GM13976 (cell line): ENCODE data around the gene PLPPR3.

Experiments used
- DNase-seq: peaks from one replicate; pipeline ENCODE4 v3.0.0; 2012; ENCODE audit warnings: low spot score
- in situ Hi-C: fragments of 300-500 bp; cut with MboI; formaldehyde crosslinking; loops from one replicate; pipeline ENCODE4 v1.12.0; 2022; ENCODE audit warnings: low sequenced_read_pairs, mixed read lengths, inconsistent platforms; ENCODE audit not compliant: unreplicated experiment
- TF ChIP-seq, protein P1 (sequence below): IDR thresholded peaks from 2 replicates; pipeline ENCODE4 v1.5.1; 2012; ENCODE audit warnings: borderline replicate concordance, mild to moderate bottlenecking; ENCODE audit not compliant: insufficient read depth; ENCODE audit errors: extremely low read depth, missing control alignments, control extremely low read depth

Gene PLPPR3

DNA sequence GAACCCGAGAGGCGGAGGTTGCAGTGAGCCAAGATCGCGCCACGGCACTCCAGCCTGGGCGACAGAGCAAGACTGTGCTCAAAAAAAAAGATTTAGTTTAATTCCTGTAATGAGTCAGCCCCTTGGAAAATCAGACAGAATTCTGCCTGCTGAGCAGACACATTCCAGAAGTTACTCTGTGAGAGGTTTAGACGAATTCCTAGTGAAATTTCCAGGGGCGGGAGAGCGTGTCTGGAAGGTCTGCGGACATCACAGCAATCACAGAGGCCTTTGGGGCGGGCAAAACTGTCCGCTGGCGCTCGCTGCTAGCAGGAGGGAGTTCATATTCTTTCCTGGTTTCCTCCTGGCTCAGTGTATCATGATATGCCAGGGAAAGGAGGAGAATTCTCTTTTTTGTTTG is 53.3 kb downstream of the PLPPR3 start:
- DNase-seq, result no peak
- TF ChIP-seq, protein P1, sequence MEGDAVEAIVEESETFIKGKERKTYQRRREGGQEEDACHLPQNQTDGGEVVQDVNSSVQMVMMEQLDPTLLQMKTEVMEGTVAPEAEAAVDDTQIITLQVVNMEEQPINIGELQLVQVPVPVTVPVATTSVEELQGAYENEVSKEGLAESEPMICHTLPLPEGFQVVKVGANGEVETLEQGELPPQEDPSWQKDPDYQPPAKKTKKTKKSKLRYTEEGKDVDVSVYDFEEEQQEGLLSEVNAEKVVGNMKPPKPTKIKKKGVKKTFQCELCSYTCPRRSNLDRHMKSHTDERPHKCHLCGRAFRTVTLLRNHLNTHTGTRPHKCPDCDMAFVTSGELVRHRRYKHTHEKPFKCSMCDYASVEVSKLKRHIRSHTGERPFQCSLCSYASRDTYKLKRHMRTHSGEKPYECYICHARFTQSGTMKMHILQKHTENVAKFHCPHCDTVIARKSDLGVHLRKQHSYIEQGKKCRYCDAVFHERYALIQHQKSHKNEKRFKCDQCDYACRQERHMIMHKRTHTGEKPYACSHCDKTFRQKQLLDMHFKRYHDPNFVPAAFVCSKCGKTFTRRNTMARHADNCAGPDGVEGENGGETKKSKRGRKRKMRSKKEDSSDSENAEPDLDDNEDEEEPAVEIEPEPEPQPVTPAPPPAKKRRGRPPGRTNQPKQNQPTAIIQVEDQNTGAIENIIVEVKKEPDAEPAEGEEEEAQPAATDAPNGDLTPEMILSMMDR, result no peak
- in situ Hi-C loops, result loop anchor here (10.0 kb wide), 1 partner anchor 216 kb away; the partner anchor contains the start of gene WDR18

DNA sequence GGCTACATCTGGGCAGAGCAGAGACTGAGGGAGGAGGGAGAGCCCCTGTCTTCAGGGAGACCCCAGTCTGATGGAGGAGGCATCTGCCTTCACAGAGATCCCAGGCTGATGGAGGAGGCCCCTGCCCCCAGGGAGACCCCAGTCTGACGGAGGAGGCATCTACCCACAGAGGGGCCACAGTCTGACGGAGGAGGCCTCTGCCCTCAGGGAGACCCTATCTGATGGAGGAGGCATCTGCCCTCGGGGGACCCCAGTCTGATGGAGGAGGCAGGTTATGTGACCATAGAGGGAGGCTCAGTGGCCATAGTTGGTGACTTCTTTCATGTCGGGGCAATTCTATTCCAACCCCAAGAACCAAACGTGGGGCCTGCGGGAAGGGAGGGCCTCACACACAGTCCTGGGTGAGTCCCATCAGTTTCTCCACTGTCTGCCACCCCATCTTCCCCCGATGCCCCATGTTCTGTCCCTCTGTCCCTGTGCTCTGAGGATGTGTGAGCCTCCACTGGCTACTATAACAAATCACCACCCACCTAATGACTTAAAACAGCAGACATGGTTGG is 56.5 kb downstream of the PLPPR3 start:
- in situ Hi-C loops, result loop anchor here (10.0 kb wide), 1 partner anchor 220 kb away; the partner anchor contains the start of gene WDR18
- no peak for DNase-seq
- TF ChIP-seq, protein P1, result no peak

DNA sequence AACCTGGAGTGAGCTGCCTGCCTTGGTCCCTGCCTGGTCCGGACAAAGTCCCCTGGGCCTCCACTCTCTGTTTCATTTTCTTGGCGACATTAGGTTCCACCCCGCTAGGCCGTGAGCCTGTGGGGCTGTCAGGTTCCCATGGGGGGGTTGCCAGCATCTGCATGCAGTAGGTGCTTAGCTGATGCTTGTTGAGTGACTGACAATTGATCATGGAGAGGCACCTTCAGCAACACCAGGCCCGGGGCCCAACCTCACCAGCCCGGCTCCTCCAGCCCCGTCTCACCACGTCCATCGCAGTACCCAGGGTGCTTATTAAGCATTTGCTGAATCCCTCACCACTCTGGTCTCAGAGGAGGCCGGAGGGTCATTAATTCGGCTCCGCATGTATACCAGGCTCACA is 57.5 kb downstream of the PLPPR3 start:
- no peak for DNase-seq
- in situ Hi-C loops, result loop anchor here (10.0 kb wide), 1 partner anchor 220 kb away; the partner anchor contains the start of gene WDR18
- TF ChIP-seq, protein P1, result no peak

DNA sequence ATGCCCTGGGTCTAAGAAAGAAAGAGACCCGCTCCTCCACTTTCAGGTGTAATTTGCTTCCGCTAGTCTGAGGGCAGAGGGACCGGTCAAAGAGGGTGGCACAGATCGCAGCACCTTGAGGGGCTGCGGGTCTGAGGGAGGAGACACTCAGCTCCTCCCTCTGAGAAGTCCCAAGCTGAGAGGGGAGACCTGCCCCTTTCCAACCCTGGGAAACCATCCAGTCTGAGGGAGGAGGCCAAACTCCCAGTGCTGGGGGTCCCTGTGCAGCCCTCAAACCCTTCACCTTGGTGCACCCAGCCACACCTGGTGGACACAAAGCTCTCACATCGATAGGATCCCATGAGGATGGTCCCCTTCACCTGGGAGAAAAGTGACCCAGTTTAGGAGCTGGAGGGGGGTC is 57.9 kb downstream of the PLPPR3 start:
- TF ChIP-seq, protein P1, result no peak
- in situ Hi-C loops, result loop anchor here (10.0 kb wide), 1 partner anchor 221 kb away; the partner anchor contains the start of gene WDR18
- no peak for DNase-seq

DNA sequence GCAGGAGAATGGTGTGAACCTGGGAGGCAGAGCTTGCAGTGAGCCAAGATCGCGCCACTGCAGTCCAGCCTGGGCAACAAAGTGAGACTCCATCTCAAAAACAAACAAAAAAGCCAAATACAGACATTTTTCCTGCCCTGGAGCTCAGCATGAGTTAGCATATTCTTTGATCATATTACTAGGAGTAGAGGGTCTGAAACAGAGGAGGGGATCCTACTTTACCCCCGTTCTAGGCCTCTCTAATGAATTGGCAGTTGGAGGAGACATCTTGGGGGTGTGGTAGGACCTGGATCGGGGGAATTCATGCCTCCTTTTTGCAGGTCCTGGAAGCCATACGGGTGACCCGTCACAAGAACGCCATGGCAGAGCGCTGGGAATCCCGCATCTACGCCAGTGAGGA is 58.6 kb downstream of the PLPPR3 start:
- in situ Hi-C loops, result loop anchor here (10.0 kb wide), 1 partner anchor 222 kb away; the partner anchor contains the start of gene WDR18
- TF ChIP-seq, protein P1, result no peak
- DNase-seq, result no peak
